ENCODE data around the gene AK4. TPM values are rescaled to one million over a fixed set of nuclear protein-coding genes. Genes with fewer than 3 reads are reported as not detected.
"Not testable (repeated sequence)": the region's sequence is repeated elsewhere in the genome, so short reads cannot be mapped to it uniquely, and the experiment has no call there.

Gene AK4
- total and polyA plus RNA-seq, 9 donors = 5.0 to 14.1 (median 7.6) TPM

DNA sequence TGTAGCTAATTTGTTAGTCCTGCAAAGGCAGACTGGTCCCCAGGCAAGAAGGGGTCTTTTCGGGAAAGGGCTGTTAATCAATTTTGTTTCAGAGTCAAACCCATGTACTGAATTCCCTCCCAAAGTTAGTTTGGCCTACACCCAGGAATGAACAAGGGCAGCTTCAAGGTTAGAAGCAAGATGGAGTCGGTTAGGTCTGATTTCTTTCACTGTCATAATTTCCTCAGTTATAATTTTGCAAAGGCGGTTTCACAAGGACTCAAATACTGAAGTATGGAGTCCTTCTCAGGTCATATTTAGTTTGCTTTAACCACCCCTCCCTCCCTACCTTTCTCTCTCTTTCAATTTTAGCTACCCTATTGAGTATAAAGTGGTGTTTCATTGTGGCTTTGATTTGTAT lies 16.1 kb downstream of the AK4 start:
- not testable (repeated sequence) for H3K27me3 ChIP-seq (ENCODE audit: control insufficient read depth, insufficient read depth, low read length); H3K4me1 ChIP-seq (ENCODE audit: control insufficient read depth, insufficient read depth, low read length); H3K9me3 ChIP-seq (replicated peaks; ENCODE audit: control insufficient read depth, low read depth, low read length); H3K27ac ChIP-seq (ENCODE audit: low read length); H3K4me3 ChIP-seq (ENCODE audit: low read length); H3K36me3 ChIP-seq (ENCODE audit: control insufficient read depth, insufficient read depth, low read length); DNase-seq
- no CpG with 5 or more reads among the region's 3 CpGs for WGBS (ENCODE audit: insufficient coverage)

DNA sequence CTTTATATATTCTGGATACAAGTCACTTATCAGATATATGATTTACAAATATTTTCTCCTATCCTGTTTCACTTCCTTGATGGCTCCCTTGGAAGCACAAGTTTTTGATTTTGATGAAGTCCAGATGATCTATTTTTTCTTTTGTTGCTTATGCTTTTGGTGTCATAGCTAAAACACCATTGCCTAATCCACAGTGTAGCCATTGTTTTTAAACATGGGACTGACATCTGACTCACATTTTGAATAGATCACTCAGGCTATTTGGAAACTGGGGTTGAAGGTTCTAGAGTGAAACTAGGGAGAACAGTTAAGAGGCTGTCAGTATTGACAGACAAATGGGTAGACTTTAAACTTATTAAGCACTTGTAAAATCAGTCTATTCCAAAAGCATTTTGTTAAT lies 16.6 kb downstream of the AK4 start:
- peaks cover 2% of the 10 kb centered on the region for H3K4me1 ChIP-seq (ENCODE audit: control insufficient read depth, insufficient read depth, low read length)
- no peaks in the 10 kb centered on the region for H3K27me3 ChIP-seq (ENCODE audit: control insufficient read depth, insufficient read depth, low read length)
- H3K27ac ChIP-seq (ENCODE audit: low read length) = no peak overlapping the region
- no peak for DNase-seq
- H3K36me3 ChIP-seq (ENCODE audit: control insufficient read depth, insufficient read depth, low read length) = no peaks in the 10 kb centered on the region
- no peaks in the 10 kb centered on the region for H3K9me3 ChIP-seq (replicated peaks; ENCODE audit: control insufficient read depth, low read depth, low read length)
- H3K4me3 ChIP-seq (ENCODE audit: low read length) = no peak overlapping the region

DNA sequence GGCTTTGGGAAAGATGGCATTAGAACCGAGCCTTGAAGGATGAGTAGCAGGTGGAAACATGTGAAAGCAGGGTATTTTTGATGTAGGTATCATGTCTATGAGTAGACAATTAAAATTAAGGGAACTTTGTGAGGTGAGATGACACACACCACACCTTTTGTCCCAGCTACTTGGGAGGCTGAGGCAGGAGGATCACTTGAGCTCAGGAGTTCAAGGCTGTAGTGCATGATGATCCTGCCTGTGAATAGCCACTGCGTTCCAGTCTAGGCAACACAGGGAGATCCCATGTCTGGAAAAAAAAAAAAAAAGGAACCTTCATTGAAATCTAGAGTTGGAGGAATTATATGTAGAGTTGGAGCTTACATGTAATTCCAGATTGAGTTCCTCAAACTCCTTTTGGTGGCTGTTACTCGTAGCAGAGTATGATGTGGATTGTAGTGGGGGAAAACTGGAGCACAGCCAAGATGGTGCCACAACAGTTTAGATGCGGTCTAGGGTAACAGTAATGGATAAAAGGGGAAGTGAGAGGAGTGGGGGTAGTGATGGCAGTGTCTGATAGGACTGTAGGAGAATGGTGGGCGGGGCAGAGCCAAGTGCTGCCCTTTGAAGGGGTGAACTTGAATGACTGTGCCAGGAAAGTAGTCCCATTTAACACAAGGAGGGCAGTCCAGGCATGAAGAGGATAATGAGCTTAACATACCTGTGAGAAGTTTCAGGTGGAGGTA lies 17.4 kb downstream of the AK4 start:
- Histone ChIP-seq H3K27ac (ENCODE audit: low read length) (no peak overlapping the region), H3K9me3 (replicated peaks; ENCODE audit: control insufficient read depth, low read depth, low read length) (no peaks in the 10 kb centered on the region), H3K36me3 (ENCODE audit: control insufficient read depth, insufficient read depth, low read length) (no peaks in the 10 kb centered on the region), H3K27me3 (ENCODE audit: control insufficient read depth, insufficient read depth, low read length) (no peaks in the 10 kb centered on the region), H3K4me1 (ENCODE audit: control insufficient read depth, insufficient read depth, low read length) (peaks cover 8% of the 10 kb centered on the region), H3K4me3 (ENCODE audit: low read length) (no peak overlapping the region)
- WGBS (ENCODE audit: insufficient coverage) = 76% methylated on average over 5 of the region's 5 CpGs
- DNase-seq = no peak

DNA sequence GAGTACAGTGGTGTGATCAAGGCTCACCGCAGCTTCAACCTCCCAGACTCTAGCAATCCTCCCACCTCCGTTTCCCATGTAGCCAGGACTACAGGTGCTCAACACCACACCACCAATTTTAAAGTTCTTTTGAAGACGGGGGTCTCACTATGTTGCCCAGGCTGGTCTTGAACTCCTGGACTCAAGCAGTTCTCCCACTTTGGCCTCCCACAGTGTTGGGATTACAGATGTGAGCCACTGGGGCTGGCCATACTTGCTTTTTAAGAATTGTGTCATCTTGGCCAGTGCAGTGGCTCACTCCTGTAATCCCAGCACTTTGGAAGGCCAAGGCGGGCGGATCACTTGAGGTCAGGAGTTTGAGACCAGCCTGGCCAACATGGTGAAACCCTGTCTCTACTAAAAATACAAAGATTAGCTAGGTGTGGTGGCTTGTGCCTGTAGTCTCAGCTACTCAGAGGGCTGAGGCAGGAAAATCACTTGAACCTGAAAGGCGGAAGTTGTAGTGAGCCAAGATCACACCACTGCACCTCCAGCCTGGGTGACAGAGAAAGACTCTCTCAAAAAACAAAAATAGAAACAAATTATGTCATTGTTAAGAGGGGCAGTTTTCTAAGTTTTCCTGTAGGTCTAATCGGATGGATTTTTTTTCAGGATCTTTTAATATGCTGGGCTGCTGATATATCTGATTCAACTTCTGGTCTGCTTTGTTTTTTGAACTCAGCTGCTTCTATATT lies 18.7 kb downstream of the AK4 start:
- peaks cover 13% of the 10 kb centered on the region for H3K4me1 ChIP-seq (ENCODE audit: control insufficient read depth, insufficient read depth, low read length)
- no peaks in the 10 kb centered on the region for H3K9me3 ChIP-seq (replicated peaks; ENCODE audit: control insufficient read depth, low read depth, low read length)
- no peak overlapping the region for H3K27ac ChIP-seq (ENCODE audit: low read length)
- WGBS (ENCODE audit: insufficient coverage) = 80% methylated on average over 1 of the region's 7 CpGs
- H3K27me3 ChIP-seq (ENCODE audit: control insufficient read depth, insufficient read depth, low read length) = no peaks in the 10 kb centered on the region
- H3K4me3 ChIP-seq (ENCODE audit: low read length) = no peak overlapping the region
- no peak for DNase-seq
- no peaks in the 10 kb centered on the region for H3K36me3 ChIP-seq (ENCODE audit: control insufficient read depth, insufficient read depth, low read length)

DNA sequence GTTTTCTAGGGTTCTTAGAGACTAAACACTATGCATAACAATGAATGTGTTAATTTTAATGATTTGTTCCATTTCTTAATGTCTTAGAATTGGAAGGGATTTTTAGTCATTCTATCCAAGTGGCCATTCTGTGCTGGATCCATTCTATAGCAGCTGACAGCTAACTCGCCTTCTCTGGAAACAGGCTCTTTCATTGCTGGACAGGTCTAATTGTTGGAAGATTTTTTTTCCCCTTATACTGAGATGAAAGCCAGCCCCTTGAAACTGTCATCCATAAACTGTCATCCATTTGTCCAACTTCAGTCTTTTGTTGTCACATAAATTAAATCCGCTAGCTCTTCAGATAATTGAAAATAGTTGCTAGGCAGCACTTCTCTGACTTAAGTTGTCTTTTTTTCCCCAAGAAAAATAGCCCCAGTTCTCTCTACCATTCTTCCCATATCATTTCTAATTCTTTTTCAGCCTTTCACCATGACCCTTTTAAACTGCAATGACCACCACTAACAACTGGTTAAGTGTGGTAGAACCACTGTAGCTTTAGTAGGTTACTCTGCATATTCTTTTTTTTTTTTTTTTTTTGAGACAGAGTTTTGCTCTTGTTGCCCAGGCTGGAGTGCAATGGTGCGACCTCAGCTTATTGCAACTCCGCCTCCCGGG lies 19.7 kb downstream of the AK4 start:
- 100% methylated on average over 1 of the region's 5 CpGs for WGBS (ENCODE audit: insufficient coverage)
- no peak overlapping the region for H3K27ac ChIP-seq (ENCODE audit: low read length)

DNA sequence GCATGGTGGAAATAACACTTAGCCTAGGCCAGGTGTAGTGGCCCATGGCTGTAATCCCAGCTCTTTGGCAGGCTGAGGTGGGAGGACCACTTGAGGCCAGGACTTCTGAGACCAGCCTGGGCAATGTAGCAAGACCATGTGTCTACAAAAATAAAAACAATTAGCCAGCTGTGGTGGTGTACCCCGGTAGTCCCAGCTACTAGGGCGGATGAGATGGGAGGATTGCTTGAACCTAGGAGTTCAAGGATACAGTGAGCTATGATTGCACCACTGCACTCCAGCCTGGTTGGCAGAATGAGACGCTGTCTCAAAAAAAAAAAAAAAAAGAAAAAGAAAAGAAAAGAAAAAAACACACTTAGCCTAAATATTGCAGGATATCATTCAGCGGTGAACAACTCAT lies 20.9 kb downstream of the AK4 start:
- H3K9me3 ChIP-seq (replicated peaks; ENCODE audit: control insufficient read depth, low read depth, low read length) = no peaks in the 10 kb centered on the region
- peaks cover 25% of the 10 kb centered on the region for H3K4me1 ChIP-seq (ENCODE audit: control insufficient read depth, insufficient read depth, low read length)
- no peak for DNase-seq
- H3K27me3 ChIP-seq (ENCODE audit: control insufficient read depth, insufficient read depth, low read length) = no peaks in the 10 kb centered on the region
- 90% methylated on average over 2 of the region's 4 CpGs for WGBS (ENCODE audit: insufficient coverage)
- H3K4me3 ChIP-seq (ENCODE audit: low read length) = no peak overlapping the region
- no peaks in the 10 kb centered on the region for H3K36me3 ChIP-seq (ENCODE audit: control insufficient read depth, insufficient read depth, low read length)
- no peak overlapping the region for H3K27ac ChIP-seq (ENCODE audit: low read length)

More for the DNA sequence above, 19.7 kb downstream of the AK4 start:
- Histone ChIP-seq H3K27me3 (ENCODE audit: control insufficient read depth, insufficient read depth, low read length) (no peaks in the 10 kb centered on the region), H3K4me3 (ENCODE audit: low read length) (no peak overlapping the region), H3K36me3 (ENCODE audit: control insufficient read depth, insufficient read depth, low read length) (no peaks in the 10 kb centered on the region), H3K4me1 (ENCODE audit: control insufficient read depth, insufficient read depth, low read length) (peaks cover 14% of the 10 kb centered on the region), H3K9me3 (replicated peaks; ENCODE audit: control insufficient read depth, low read depth, low read length) (no peaks in the 10 kb centered on the region)
- peak; percentile 66 for DNase-seq

DNA sequence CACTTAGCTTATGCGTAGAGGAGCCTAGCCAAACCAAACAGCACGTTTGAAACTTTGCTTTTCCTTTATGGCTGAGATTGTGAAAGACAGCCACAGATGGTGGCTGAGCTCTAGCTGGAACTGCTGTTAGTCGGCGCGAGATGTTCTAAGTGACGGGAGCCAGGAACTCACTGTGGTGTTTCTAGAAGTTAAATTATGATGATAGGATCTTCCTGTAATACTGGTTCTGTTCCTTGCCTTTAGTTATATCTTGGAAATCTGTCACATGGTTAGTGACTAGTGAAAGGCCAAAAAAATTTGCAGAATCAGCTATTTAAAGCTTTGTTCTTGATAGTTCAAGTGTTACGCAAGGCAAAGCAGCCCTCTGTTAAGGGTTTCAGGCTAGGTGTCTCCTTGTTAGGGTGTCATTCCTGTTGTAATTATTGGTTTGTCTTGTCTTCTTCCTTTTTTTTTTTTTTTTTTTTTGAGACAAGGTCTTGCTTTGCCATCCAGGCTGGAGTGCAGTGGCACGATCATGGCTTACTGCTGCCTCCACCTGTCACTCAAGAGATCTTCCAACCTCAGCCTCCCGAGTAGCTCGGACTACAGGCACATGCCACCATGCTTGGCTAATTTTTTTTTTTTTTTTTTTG lies 22.6 kb downstream of the AK4 start:
- DNase-seq = peak; percentile 95
- no peaks in the 10 kb centered on the region for H3K36me3 ChIP-seq (ENCODE audit: control insufficient read depth, insufficient read depth, low read length)
- peak overlapping the region; percentile 63 for H3K27ac ChIP-seq (ENCODE audit: low read length)
- H3K4me3 ChIP-seq (ENCODE audit: low read length) = no peak overlapping the region
- no peaks in the 10 kb centered on the region for H3K27me3 ChIP-seq (ENCODE audit: control insufficient read depth, insufficient read depth, low read length)
- H3K9me3 ChIP-seq (replicated peaks; ENCODE audit: control insufficient read depth, low read depth, low read length) = no peaks in the 10 kb centered on the region
- H3K4me1 ChIP-seq (ENCODE audit: control insufficient read depth, insufficient read depth, low read length) = peaks cover 38% of the 10 kb centered on the region
- WGBS (ENCODE audit: insufficient coverage) = 6% methylated on average over 6 of the region's 10 CpGs

DNA sequence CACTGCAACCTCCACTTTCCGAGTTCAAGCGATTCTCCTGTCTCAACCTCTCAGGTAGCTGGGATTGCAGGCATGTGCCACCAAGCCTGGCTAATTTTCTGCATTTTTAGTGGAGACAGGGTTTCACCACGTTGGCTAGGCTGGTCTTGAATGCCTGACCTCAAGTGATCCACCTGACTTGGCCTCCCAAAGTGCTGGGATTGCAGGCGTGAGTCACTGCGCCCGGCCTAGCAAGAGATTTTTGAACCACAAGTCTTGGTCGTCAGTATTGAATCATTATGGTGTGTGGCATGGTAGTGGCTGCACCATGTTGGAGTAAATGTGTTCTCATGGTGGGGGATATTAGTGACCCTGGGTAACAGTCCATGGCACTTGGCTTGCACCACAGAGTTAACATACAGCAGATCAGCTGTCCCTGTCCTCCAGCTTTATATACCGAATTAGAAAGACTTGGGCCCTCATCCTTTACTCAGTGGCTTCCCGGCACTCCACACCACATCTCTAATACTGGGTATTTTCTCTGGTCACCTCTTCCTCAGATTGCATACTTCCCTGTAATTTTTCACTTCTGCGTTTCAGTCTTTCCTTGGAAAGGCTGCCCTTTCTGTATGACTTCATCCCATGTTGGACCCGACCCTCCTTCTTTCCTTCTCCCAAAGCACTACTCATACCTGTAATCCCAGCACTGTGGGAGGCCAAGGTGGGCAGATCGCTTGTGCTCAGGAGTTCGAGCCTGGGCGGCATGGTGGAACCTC lies 25.1 kb downstream of the AK4 start:
- no peaks in the 10 kb centered on the region for H3K36me3 ChIP-seq (ENCODE audit: control insufficient read depth, insufficient read depth, low read length)
- no peak overlapping the region for H3K4me3 ChIP-seq (ENCODE audit: low read length)
- peaks cover 46% of the 10 kb centered on the region for H3K4me1 ChIP-seq (ENCODE audit: control insufficient read depth, insufficient read depth, low read length)
- no peak for DNase-seq
- 86% methylated on average over 7 of the region's 14 CpGs for WGBS (ENCODE audit: insufficient coverage)
- no peak overlapping the region for H3K27ac ChIP-seq (ENCODE audit: low read length)
- H3K27me3 ChIP-seq (ENCODE audit: control insufficient read depth, insufficient read depth, low read length) = no peaks in the 10 kb centered on the region
- H3K9me3 ChIP-seq (replicated peaks; ENCODE audit: control insufficient read depth, low read depth, low read length) = no peaks in the 10 kb centered on the region

DNA sequence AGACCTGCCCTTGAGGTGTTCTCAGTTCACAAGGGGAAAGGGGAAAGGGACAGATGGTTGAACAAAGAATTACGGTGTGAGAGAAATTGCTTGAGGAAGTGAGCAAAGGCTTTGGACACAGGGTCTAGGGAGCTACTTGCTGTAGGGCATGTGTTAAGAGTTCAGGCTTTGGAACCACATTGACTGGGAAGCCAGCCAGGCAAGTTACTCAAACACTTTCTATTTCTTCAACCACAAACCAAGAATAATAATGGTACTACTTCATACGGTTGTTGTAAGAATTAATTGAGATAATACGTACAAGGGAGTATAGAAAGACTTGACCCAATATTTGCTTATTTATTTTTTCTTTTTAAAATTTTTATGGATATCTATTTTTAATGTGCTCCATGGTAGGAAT lies 26.6 kb downstream of the AK4 start:
- peak overlapping the region; percentile 13 for H3K27ac ChIP-seq (ENCODE audit: low read length)
- H3K36me3 ChIP-seq (ENCODE audit: control insufficient read depth, insufficient read depth, low read length) = no peaks in the 10 kb centered on the region
- H3K27me3 ChIP-seq (ENCODE audit: control insufficient read depth, insufficient read depth, low read length) = no peaks in the 10 kb centered on the region
- H3K4me1 ChIP-seq (ENCODE audit: control insufficient read depth, insufficient read depth, low read length) = peaks cover 43% of the 10 kb centered on the region
- 33% methylated on average over 1 of the region's 3 CpGs for WGBS (ENCODE audit: insufficient coverage)
- no peaks in the 10 kb centered on the region for H3K9me3 ChIP-seq (replicated peaks; ENCODE audit: control insufficient read depth, low read depth, low read length)
- peak; percentile 79 for DNase-seq
- no peak overlapping the region for H3K4me3 ChIP-seq (ENCODE audit: low read length)
